H1 (cell line): ENCODE data around the gene SNX30. TPM values are rescaled to one million over a fixed set of nuclear protein-coding genes. Genes with fewer than 3 reads are reported as not detected.

Experiments used
- CBX8 ChIP-seq: fragments of 300-800, 300-1000 bp; sonication (generic); IDR thresholded peaks from 2 replicates; pipeline ENCODE4 v1.7.1; 2016; ENCODE audit warnings: low read depth, low read length, borderline replicate concordance
- CHD2 ChIP-seq: IDR thresholded peaks from 2 replicates; pipeline ENCODE4 v1.6.1; 2012; ENCODE audit warnings: low read length, improper control_type of control experiment
- JUN ChIP-seq: IDR thresholded peaks from 2 replicates; pipeline ENCODE4 v1.6.1; 2011; ENCODE audit warnings: low read depth, mild to moderate bottlenecking, improper control_type of control experiment, low read length
- SIN3A ChIP-seq, 2 experiments: IDR thresholded peaks in 1 of 2; conservative IDR thresholded peaks in 1 of 2; 2 replicates each; pipeline ENCODE4 v1.6.1; 2011 to 2012; ENCODE audit warnings: low read length in 2 of 2, improper control_type of control experiment in 1 of 2, low read depth in 1 of 2, mild to moderate bottlenecking in 1 of 2
- polyA plus RNA-seq, 7 experiments: library from polyadenylated mRNA; depleted of rRNA in 3 of 7; stranded (reverse) in 5 of 7; unstranded in 2 of 7; fragments of >200 nt in 5 of 7; fragments of 200-250 nt in 2 of 7; gene quantifications; 1 replicate in 5 of 7; 2 replicates in 1 of 7; 4 replicates in 1 of 7; pipeline versions ENCODE4 v1.2.1 to v1.2.3, GENCODE V29; 2011 to 2013; ENCODE audit warnings: missing spikeins in 2 of 7, mixed read lengths in 2 of 7
- total RNA-seq: library from RNA; stranded (reverse); fragmentation: NEBNext Ultra II Directional; extraction: Animal tissue kit (Norgen Biotek cat#: 25700); gene quantifications from 2 replicates; pipeline ENCODE4 v1.2.1, GENCODE V29; 2021
- TF ChIP-seq, protein P1 (sequence below): IDR thresholded peaks from 2 replicates; pipeline ENCODE4 v1.6.1; 2012; ENCODE audit warnings: inconsistent platforms
- TF ChIP-seq, protein P2 (sequence below): IDR thresholded peaks from 2 replicates; pipeline ENCODE4 v1.6.1; 2011; ENCODE audit warnings: low read depth, mild to moderate bottlenecking, low read length; ENCODE audit not compliant: insufficient read depth

The SNX30 gene
- total and polyA plus RNA-seq, 2 of the 8 experiments (the other 6 are each of a cell fraction or from before 2014, with no cell fraction given): 4.0 to 12.2 TPM

GRCh38 chr9:112896131-112896530 lies 145.6 kb downstream of the SNX30 start (continued):
- TF ChIP-seq JUN (no peak), CHD2 (no peak), SIN3A (conservative IDR thresholded peaks at IDR 0.05 in 1 of 2, IDR thresholded peaks at IDR 0.05 in 1 of 2; ENCODE audit: low read depth in 1 of 2, low read length in 2 of 2) (no peak), CBX8 (no peak)
- TF ChIP-seq, protein P1, sequence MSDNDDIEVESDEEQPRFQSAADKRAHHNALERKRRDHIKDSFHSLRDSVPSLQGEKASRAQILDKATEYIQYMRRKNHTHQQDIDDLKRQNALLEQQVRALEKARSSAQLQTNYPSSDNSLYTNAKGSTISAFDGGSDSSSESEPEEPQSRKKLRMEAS: no peak
- TF ChIP-seq, protein P2, sequence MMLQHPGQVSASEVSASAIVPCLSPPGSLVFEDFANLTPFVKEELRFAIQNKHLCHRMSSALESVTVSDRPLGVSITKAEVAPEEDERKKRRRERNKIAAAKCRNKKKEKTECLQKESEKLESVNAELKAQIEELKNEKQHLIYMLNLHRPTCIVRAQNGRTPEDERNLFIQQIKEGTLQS: no peak
